ENCODE measurements around the gene ST8SIA4. TPM values are rescaled to one million over a fixed set of nuclear protein-coding genes. Genes with fewer than 3 reads are reported as not detected.

The ST8SIA4 gene
- polyA plus RNA-seq, 3 donors = 12.4 to 36.4 (median 30.7) TPM

GRCh38 chr5:100860407-100860806, 42.7 kb downstream of the ST8SIA4 start:
- H3K4me3 ChIP-seq (replicated peaks in 1 of 3; ENCODE audit: low read depth in 2 of 3, low read length in 3 of 3) = no peak overlapping the region
- Mint-ChIP-seq H3K9me3 (peaks cover 0 to 4% (median 1%) of the 10 kb centered on the region in 7 donors), H3K4me3 (no peak overlapping the region), H3K4me1 (peaks cover 8% of the 10 kb centered on the region), H3K36me3 (peaks cover 37 to 58% of the 10 kb centered on the region in 2 donors), H3K27ac (no peak overlapping the region), H3K27me3 (ENCODE audit: low read depth in 3 of 3) (no peaks in the 10 kb centered on the region)
- no peak for DNase-seq
- no peaks in the 10 kb centered on the region for H3K4me1 ChIP-seq (ENCODE audit: control insufficient read depth in 1 of 2, insufficient read depth in 2 of 2, low read length in 2 of 2)
- H3K9me3 ChIP-seq (replicated peaks in 1 of 2; ENCODE audit: control insufficient read depth in 1 of 2, insufficient read depth in 1 of 2, low read length in 2 of 2) = no peaks in the 10 kb centered on the region
- H3K27me3 ChIP-seq (ENCODE audit: control insufficient read depth in 2 of 2, insufficient read depth in 2 of 2, low read length in 2 of 2) = no peaks in the 10 kb centered on the region
- H3K9ac ChIP-seq (ENCODE audit: insufficient read depth, low read length, poor library complexity, severe bottlenecking) = no peak overlapping the region
- H4K20me1 ChIP-seq (ENCODE audit: insufficient read depth, low read length) = peaks cover 24% of the 10 kb centered on the region
- H3K79me2 ChIP-seq (ENCODE audit: insufficient read depth, low read length) = peaks cover 37% of the 10 kb centered on the region
- intact Hi-C loops (cut with micrococcal nuclease) = no loop called here
- H3K4me2 ChIP-seq (replicated peaks; ENCODE audit: extremely low read depth, low read length, poor library complexity, severe bottlenecking) = no peak overlapping the region
- H3K27ac ChIP-seq (ENCODE audit: low read depth in 1 of 2, low read length in 2 of 2) = no peak overlapping the region
- H2AFZ ChIP-seq (ENCODE audit: insufficient read depth, low read depth, low read length, poor library complexity, severe bottlenecking) = no peak overlapping the region
- TF ChIP-seq CTCF (IDR thresholded peaks at IDR 0.05) = no peak
- WGBS (ENCODE audit: insufficient coverage) = no CpG with 5 or more reads among the region's 1 CpG
- H3K36me3 ChIP-seq (replicated peaks in 1 of 2; ENCODE audit: control insufficient read depth in 1 of 2, insufficient read depth in 2 of 2, low read length in 2 of 2) = peaks cover 14 to 36% of the 10 kb centered on the region in 2 donors

- TF ChIP-seq CTCF (IDR thresholded peaks at IDR 0.05) = no peak
- Histone ChIP-seq H2AFZ (ENCODE audit: insufficient read depth, low read depth, low read length, poor library complexity, severe bottlenecking) (no peak overlapping the region), H3K27me3 (ENCODE audit: control insufficient read depth in 2 of 2, insufficient read depth in 2 of 2, low read length in 2 of 2) (no peaks in the 10 kb centered on the region), H3K36me3 (replicated peaks in 1 of 2; ENCODE audit: control insufficient read depth in 1 of 2, insufficient read depth in 2 of 2, low read length in 2 of 2) (peaks cover 17 to 45% of the 10 kb centered on the region in 2 donors), H3K79me2 (ENCODE audit: insufficient read depth, low read length) (peaks cover 37% of the 10 kb centered on the region), H4K20me1 (ENCODE audit: insufficient read depth, low read length) (peaks cover 17% of the 10 kb centered on the region), H3K27ac (ENCODE audit: low read depth in 1 of 2, low read length in 2 of 2) (no peak overlapping the region), H3K9ac (ENCODE audit: insufficient read depth, low read length, poor library complexity, severe bottlenecking) (no peak overlapping the region), H3K4me1 (ENCODE audit: control insufficient read depth in 1 of 2, insufficient read depth in 2 of 2, low read length in 2 of 2) (peaks cover 11% of the 10 kb centered on the region in 2 donors), H3K4me2 (replicated peaks; ENCODE audit: extremely low read depth, low read length, poor library complexity, severe bottlenecking) (no peak overlapping the region), H3K9me3 (replicated peaks in 1 of 2; ENCODE audit: control insufficient read depth in 1 of 2, insufficient read depth in 1 of 2, low read length in 2 of 2) (no peaks in the 10 kb centered on the region), H3K4me3 (replicated peaks in 1 of 3; ENCODE audit: low read depth in 2 of 3, low read length in 3 of 3) (no peak overlapping the region)
- H3K27me3 Mint-ChIP-seq (ENCODE audit: low read depth in 3 of 3) = no peaks in the 10 kb centered on the region
- peaks cover 22% of the 10 kb centered on the region for H3K4me1 Mint-ChIP-seq
- peaks cover 40 to 58% of the 10 kb centered on the region in 2 donors for H3K36me3 Mint-ChIP-seq
- intact Hi-C loops (cut with micrococcal nuclease) = no loop called here
- H3K27ac Mint-ChIP-seq = no peak overlapping the region
- H3K4me3 Mint-ChIP-seq = no peak overlapping the region
- H3K9me3 Mint-ChIP-seq = peaks cover 0 to 2% (median 0%) of the 10 kb centered on the region in 7 donors
- no peak for DNase-seq
- WGBS (ENCODE audit: insufficient coverage) = no CpG with 5 or more reads among the region's 1 CpG
Measured at GRCh38 chr5:100858987-100859545, 44.0 kb downstream of the ST8SIA4 start.
